IPS-15b (cell line): ENCODE results near the gene AJAP1.
"Not testable (repeated sequence)": the region's sequence is repeated elsewhere in the genome, so short reads cannot be mapped to it uniquely, and the experiment has no call there.

Experiments
- H3K27me3 ChIP-seq: one replicate; pipeline ENCODE4 v1.6.1; 2013; ENCODE audit warnings: low read length; ENCODE audit not compliant: control insufficient read depth, insufficient read depth
- H3K36me3 ChIP-seq: one replicate; pipeline ENCODE4 v1.6.1; 2013; ENCODE audit warnings: low read length; ENCODE audit not compliant: control insufficient read depth, insufficient read depth
- H3K4me1 ChIP-seq: one replicate; pipeline ENCODE4 v1.6.1; 2013; ENCODE audit warnings: mild to moderate bottlenecking, low read length; ENCODE audit not compliant: control insufficient read depth, insufficient read depth
- H3K4me3 ChIP-seq: one replicate; pipeline ENCODE4 v1.5.1; 2013; ENCODE audit warnings: low read depth, low read length
- H3K9ac ChIP-seq: one replicate; pipeline ENCODE4 v1.6.1; 2013; ENCODE audit warnings: low read depth, mild to moderate bottlenecking, low read length
- H3K9me3 ChIP-seq: one replicate; pipeline ENCODE4 v1.6.1; 2013; ENCODE audit warnings: mild to moderate bottlenecking, low read length; ENCODE audit not compliant: control insufficient read depth, insufficient read depth

Gene AJAP1

DNA sequence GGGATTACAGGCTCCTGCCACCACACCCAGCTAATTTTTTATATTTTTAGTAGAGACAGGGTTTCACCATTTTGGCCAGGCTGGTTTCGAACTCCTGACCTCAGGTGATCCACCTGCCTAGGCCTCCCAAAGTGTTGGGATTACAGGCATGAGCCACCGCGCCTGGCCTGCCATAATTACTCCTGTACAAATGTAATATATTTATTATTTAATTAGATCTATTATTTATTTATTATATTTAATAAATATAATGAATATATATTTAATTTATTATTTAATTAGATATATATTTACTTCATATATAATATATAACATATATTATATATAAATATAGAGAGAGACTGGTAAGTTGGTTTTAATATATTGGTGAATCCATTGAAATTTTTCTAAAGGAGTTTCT, 35.6 kb upstream of the AJAP1 start:
- H3K4me3 ChIP-seq, H3K4me1 ChIP-seq, H3K9ac ChIP-seq: not testable (repeated sequence)

GRCh38 chr1:4621646-4622045, 32.8 kb upstream of the AJAP1 start:
- no peak overlapping the region for H3K4me3 ChIP-seq
- no peaks in the 10 kb centered on the region for H3K36me3 ChIP-seq
- H3K27me3 ChIP-seq, result no peaks in the 10 kb centered on the region
- H3K4me1 ChIP-seq, result no peaks in the 10 kb centered on the region
- no peaks in the 10 kb centered on the region for H3K9me3 ChIP-seq
- H3K9ac ChIP-seq, result no peak overlapping the region

More for the DNA sequence above, 35.6 kb upstream of the AJAP1 start:
- H3K27me3 ChIP-seq, H3K9me3 ChIP-seq, H3K36me3 ChIP-seq: not testable (repeated sequence)

DNA sequence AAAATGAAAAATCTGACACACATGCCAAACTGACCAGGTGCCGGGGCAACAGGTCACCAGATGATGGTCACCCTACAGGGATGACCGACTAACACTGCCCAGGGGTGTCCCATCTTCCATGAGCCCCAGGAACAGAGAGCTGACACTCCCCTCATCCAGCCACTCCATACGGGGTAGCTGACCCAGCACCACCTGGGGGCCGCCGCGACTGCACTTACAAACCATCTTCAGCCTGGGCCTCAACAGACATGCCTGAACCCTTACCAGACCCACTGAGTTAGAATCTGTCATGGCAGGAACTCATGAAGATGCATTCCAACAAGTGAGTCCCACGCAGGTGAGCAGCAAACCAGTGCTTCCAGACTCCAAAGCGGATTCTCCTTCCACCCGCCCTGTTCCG, 31.6 kb upstream of the AJAP1 start:
- Histone ChIP-seq H3K27me3 (no peaks in the 10 kb centered on the region), H3K4me3 (no peak overlapping the region), H3K9ac (no peak overlapping the region), H3K4me1 (no peaks in the 10 kb centered on the region), H3K36me3 (no peaks in the 10 kb centered on the region), H3K9me3 (no peaks in the 10 kb centered on the region)

DNA sequence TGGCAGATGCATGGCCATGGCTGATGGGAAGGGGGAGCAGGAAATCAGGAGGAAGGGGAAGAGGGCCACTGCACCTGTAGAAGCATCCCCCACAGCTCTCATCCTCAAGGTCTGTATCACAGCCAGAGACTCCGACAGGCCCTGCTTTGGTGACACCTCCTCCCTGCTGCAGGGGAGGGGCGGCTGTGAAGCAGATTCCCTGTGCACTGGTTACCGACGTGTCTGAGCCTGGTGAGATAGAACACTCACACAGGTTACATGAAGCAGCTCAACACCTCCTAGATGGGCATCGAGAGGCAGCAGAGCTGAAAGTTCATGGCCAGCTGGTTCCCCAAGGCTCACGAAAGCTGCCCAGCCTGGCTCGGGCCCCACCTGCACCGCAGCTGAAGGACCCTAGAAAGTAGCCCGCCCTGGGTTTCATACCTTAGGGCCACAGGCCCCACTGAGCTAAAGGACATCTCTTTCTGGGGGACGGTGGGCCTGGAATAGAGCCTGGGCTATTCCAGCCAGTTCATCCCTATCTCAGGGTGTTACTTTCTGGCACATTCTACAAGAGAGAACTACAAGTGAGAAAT, 30.2 kb upstream of the AJAP1 start:
- no peaks in the 10 kb centered on the region for H3K4me1 ChIP-seq
- no peaks in the 10 kb centered on the region for H3K9me3 ChIP-seq
- H3K4me3 ChIP-seq, result no peak overlapping the region
- H3K27me3 ChIP-seq, result no peaks in the 10 kb centered on the region
- H3K36me3 ChIP-seq, result no peaks in the 10 kb centered on the region
- H3K9ac ChIP-seq, result no peak overlapping the region

- no peaks in the 10 kb centered on the region for H3K4me1 ChIP-seq
- H3K36me3 ChIP-seq, result no peaks in the 10 kb centered on the region
- no peak overlapping the region for H3K9ac ChIP-seq
- H3K4me3 ChIP-seq, result no peak overlapping the region
- no peaks in the 10 kb centered on the region for H3K27me3 ChIP-seq
- no peaks in the 10 kb centered on the region for H3K9me3 ChIP-seq
Measured at GRCh38 chr1:4624801-4625200, 29.6 kb upstream of the AJAP1 start.

- no peak overlapping the region for H3K9ac ChIP-seq
- no peaks in the 10 kb centered on the region for H3K27me3 ChIP-seq
Measured at GRCh38 chr1:4626061-4626460, 28.3 kb upstream of the AJAP1 start.

GRCh38 chr1:4626560-4627319, 27.7 kb upstream of the AJAP1 start:
- Histone ChIP-seq H3K36me3 (no peaks in the 10 kb centered on the region), H3K4me1 (no peaks in the 10 kb centered on the region), H3K9me3 (no peaks in the 10 kb centered on the region), H3K4me3 (no peak overlapping the region), H3K27me3 (no peaks in the 10 kb centered on the region), H3K9ac (no peak overlapping the region)

More at GRCh38 chr1:4626061-4626460, 28.3 kb upstream of the AJAP1 start:
- H3K4me3 ChIP-seq, result no peak overlapping the region
- H3K9me3 ChIP-seq, result no peaks in the 10 kb centered on the region
- H3K36me3 ChIP-seq, result no peaks in the 10 kb centered on the region
- H3K4me1 ChIP-seq, result no peaks in the 10 kb centered on the region

- Histone ChIP-seq H3K36me3 (no peaks in the 10 kb centered on the region), H3K9me3 (no peaks in the 10 kb centered on the region), H3K4me1 (no peaks in the 10 kb centered on the region), H3K4me3 (no peak overlapping the region), H3K27me3 (no peaks in the 10 kb centered on the region), H3K9ac (no peak overlapping the region)
Measured at GRCh38 chr1:4627353-4627752, 27.1 kb upstream of the AJAP1 start.

GRCh38 chr1:4628992-4629391, 25.4 kb upstream of the AJAP1 start:
- Histone ChIP-seq H3K4me1 (no peaks in the 10 kb centered on the region), H3K9me3 (no peaks in the 10 kb centered on the region), H3K27me3 (no peaks in the 10 kb centered on the region), H3K4me3 (no peak overlapping the region), H3K9ac (no peak overlapping the region), H3K36me3 (no peaks in the 10 kb centered on the region)

DNA sequence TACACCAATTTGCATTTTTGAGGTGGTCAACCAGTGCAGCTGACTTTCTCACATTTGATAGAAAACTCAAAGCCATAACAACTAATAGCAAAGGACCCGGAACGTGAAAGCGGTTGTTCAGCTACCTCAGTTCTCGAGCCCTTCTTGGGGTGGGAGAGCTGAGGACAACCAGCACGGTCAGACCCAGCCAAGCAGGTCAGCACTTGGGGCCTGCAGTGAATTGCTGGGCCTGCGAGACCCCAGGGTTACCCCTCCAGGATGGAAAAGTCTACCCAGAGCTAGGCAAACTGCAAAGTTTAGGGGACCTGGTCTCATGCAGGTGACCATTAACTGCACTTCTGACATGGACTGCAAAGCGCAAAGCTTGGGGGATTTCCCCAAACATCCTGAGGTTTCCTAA, 23.8 kb upstream of the AJAP1 start:
- Histone ChIP-seq H3K4me1 (no peaks in the 10 kb centered on the region), H3K9ac (no peak overlapping the region), H3K4me3 (no peak overlapping the region), H3K9me3 (no peaks in the 10 kb centered on the region), H3K27me3 (no peaks in the 10 kb centered on the region), H3K36me3 (no peaks in the 10 kb centered on the region)

DNA sequence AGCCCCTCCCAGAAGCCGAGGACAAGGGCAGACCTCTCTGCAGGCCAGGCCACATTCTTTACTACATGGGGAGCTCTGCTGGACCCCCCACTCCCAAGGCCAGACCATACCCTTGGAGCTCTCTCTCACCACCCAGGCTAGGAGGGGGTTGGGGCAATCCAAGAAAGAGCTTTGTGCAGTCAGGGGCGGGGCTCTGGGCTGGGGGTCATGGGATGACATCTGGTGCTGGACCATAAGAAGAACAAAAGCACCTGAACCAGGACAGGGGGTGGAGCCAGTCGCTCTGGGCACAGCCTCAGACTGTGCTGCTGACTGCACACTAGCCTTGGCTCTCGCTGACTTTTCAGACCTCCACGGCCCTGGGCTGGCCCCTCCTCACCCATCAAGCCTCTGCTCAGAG, 23.1 kb upstream of the AJAP1 start:
- Histone ChIP-seq H3K36me3 (no peaks in the 10 kb centered on the region), H3K4me1 (no peaks in the 10 kb centered on the region), H3K27me3 (no peaks in the 10 kb centered on the region), H3K4me3 (no peak overlapping the region), H3K9me3 (no peaks in the 10 kb centered on the region), H3K9ac (no peak overlapping the region)

- Histone ChIP-seq H3K4me1 (no peaks in the 10 kb centered on the region), H3K27me3 (no peaks in the 10 kb centered on the region), H3K36me3 (no peaks in the 10 kb centered on the region), H3K9me3 (no peaks in the 10 kb centered on the region), H3K4me3 (no peak overlapping the region), H3K9ac (no peak overlapping the region)
Measured at GRCh38 chr1:4633346-4633745, 21.1 kb upstream of the AJAP1 start.
